Measurements from ENCODE around the gene RHBDL1. TPM values are rescaled to one million over a fixed set of nuclear protein-coding genes. Genes with fewer than 3 reads are reported as not detected.

The RHBDL1 gene
- total RNA-seq, 4 donors from 2014 or later, result 0.38 to 1.1 (median 0.57) TPM; not detected in 1

- no peak for DNase-seq
- Histone ChIP-seq H3K36me3 (no peaks in the 10 kb centered on the region), H3K9me3 (no peaks in the 10 kb centered on the region), H3K27ac (no peak overlapping the region), H3K27me3 (peaks cover 32 to 100% (median 48%) of the 10 kb centered on the region in 4 donors), H3K4me3 (no peak overlapping the region), H3K4me1 (peaks cover 6 to 45% (median 27%) of the 10 kb centered on the region in 3 donors)
- 81 to 94% methylated on average over 7 to 16 of the region's 19 CpGs for WGBS, 2 donors
- intact Hi-C loops (cut with DNase I), result no loop called here
- TF ChIP-seq CTCF (IDR thresholded peaks at IDR 0.05) (no peak), POLR2A (IDR thresholded peaks at IDR 0.05) (no peak)
Measured at GRCh38 chr16:702341-702740, 26.9 kb downstream of the RHBDL1 start.

DNA sequence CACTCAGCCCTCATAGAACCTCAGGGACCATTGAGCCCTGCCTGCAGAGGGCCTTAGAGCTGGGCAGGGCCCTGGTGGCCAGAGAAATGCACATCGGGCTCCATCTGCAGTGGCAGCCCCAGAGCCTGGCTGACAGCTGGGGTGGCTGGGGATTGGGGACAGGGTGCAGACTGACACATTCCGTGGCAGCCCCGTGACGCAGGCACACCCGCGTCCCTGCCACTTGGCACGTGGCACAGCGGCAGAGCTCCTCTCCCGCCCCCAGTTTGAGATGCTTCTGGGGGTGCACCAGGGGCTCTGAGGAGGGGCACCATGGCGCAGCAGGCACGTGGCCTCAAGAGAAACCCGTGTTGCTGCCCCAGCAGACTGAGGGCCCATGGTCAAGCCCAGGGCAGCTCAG lies 27.9 kb downstream of the RHBDL1 start:
- no peak for DNase-seq

DNA sequence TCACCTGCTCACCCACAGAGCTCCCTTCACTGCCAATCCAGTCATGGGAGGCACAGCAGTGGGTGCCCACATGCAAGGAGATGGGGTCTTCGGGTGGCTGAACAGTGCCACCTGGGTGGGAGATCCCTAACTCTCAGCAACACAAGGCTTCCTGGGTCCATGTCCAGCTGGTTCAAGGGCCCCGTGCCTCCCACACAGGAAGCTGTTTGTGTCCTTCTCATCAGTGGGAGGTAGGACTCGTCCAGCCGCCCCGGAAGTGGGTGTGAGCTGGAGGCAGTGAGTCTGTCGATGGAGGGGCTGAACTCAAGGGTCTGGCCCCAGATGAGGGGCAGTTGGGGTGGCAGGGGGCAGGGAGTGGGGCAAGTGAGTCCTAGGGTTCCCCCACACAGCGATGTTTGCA lies 28.6 kb downstream of the RHBDL1 start:
- no peak for DNase-seq
- H3K27me3 ChIP-seq, result peaks cover 32 to 100% (median 52%) of the 10 kb centered on the region in 4 donors
- intact Hi-C loops (cut with DNase I), result no loop called here
- H3K9me3 ChIP-seq, result no peaks in the 10 kb centered on the region
- H3K27ac ChIP-seq, result no peak overlapping the region
- H3K36me3 ChIP-seq, result no peaks in the 10 kb centered on the region
- H3K4me3 ChIP-seq, result no peak overlapping the region
- no peak for TF ChIP-seq POLR2A (IDR thresholded peaks at IDR 0.05)
- H3K4me1 ChIP-seq, result peaks cover 6 to 57% (median 27%) of the 10 kb centered on the region in 3 donors
- whole genome bisulfite sequencing, 2 donors, result 60 to 67% methylated on average over 1 to 2 of the region's 7 CpGs

More for the DNA sequence above, 27.9 kb downstream of the RHBDL1 start:
- H3K36me3 ChIP-seq, result no peaks in the 10 kb centered on the region
- H3K9me3 ChIP-seq, result no peaks in the 10 kb centered on the region
- H3K27ac ChIP-seq, result no peak overlapping the region
- no peak overlapping the region for H3K4me3 ChIP-seq
- no peak for TF ChIP-seq POLR2A (IDR thresholded peaks at IDR 0.05)
- TF ChIP-seq CTCF (IDR thresholded peaks at IDR 0.05), result no peak
- H3K27me3 ChIP-seq, result peaks cover 32 to 100% (median 50%) of the 10 kb centered on the region in 4 donors
- intact Hi-C loops (cut with DNase I), result no loop called here
- H3K4me1 ChIP-seq, result peaks cover 6 to 56% (median 27%) of the 10 kb centered on the region in 3 donors
- 17% methylated on average over 1 of the region's 12 CpGs; no CpG with 5 or more reads in 1 of the 2 donors for WGBS, 2 donors

GRCh38 chr16:704552-705380 lies 29.3 kb downstream of the RHBDL1 start:
- no peak for DNase-seq
- peak overlapping the region in 2 of 4 donors; percentile 41 to 53 for H3K4me3 ChIP-seq

More at GRCh38 chr16:704552-705380, 29.3 kb downstream of the RHBDL1 start:
- intact Hi-C loops (cut with DNase I), result no loop called here
- peaks cover 8 to 56% (median 27%) of the 10 kb centered on the region in 3 donors for H3K4me1 ChIP-seq
- H3K27ac ChIP-seq, result no peak overlapping the region
- no peaks in the 10 kb centered on the region for H3K36me3 ChIP-seq
- H3K9me3 ChIP-seq, result no peaks in the 10 kb centered on the region
- no peak for TF ChIP-seq CTCF (IDR thresholded peaks at IDR 0.05)
- no peak for TF ChIP-seq POLR2A (IDR thresholded peaks at IDR 0.05)
- H3K27me3 ChIP-seq, result peaks cover 32 to 100% (median 56%) of the 10 kb centered on the region in 4 donors
- WGBS, 2 donors, result 3% methylated on average over 8 of the region's 50 CpGs; no CpG with 5 or more reads in 1 of the 2 donors

All from esophagus squamous epithelium (tissue), 5 donors.